Muscle layer of colon (tissue), 2 donors: ENCODE results near the gene NUP37.
"Not testable (repeated sequence)": the region's sequence is repeated elsewhere in the genome, so short reads cannot be mapped to it uniquely, and the experiment has no call there.

Experiments
- H3K27ac ChIP-seq: one replicate; pipeline ENCODE4 v1.7.0; 2013; ENCODE audit warnings: low read depth, mild to moderate bottlenecking, low read length, moderate library complexity
- H3K27me3 ChIP-seq, 2 donors: one replicate each; pipeline ENCODE4 v1.7.0; 2013; ENCODE audit warnings: low read length in 2 of 2, mild to moderate bottlenecking in 2 of 2; ENCODE audit not compliant: insufficient read depth in 2 of 2, control insufficient read depth in 1 of 2
- H3K36me3 ChIP-seq: one replicate; pipeline ENCODE4 v1.7.0; 2013; ENCODE audit warnings: mild to moderate bottlenecking, low read length; ENCODE audit not compliant: insufficient read depth
- H3K4me1 ChIP-seq: one replicate; pipeline ENCODE4 v1.7.0; 2013; ENCODE audit warnings: mild to moderate bottlenecking, low read length; ENCODE audit not compliant: insufficient read depth
- H3K4me3 ChIP-seq, 2 donors: one replicate each; pipeline ENCODE4 v1.7.0; 2013; ENCODE audit warnings: low read length in 2 of 2, low read depth in 1 of 2, mild to moderate bottlenecking in 1 of 2, moderate library complexity in 1 of 2
- H3K9ac ChIP-seq: one replicate; pipeline ENCODE4 v1.7.0; 2013; ENCODE audit warnings: low read length
- H3K9me3 ChIP-seq: one replicate; pipeline ENCODE4 v1.7.0; 2013; ENCODE audit warnings: mild to moderate bottlenecking, low read length
- donor health status: abdominal sarcoma.
- donor health status: Adenocarcinoma of cecum.

The NUP37 gene

GRCh38 chr12:102080842-102081241, 39.1 kb downstream of the NUP37 start:
- no peaks in the 10 kb centered on the region for H3K4me1 ChIP-seq
- H3K9me3 ChIP-seq, result no peaks in the 10 kb centered on the region
- no peak overlapping the region for H3K27ac ChIP-seq
- no peak overlapping the region for H3K4me3 ChIP-seq
- H3K27me3 ChIP-seq, result no peaks in the 10 kb centered on the region
- peaks cover 19% of the 10 kb centered on the region for H3K36me3 ChIP-seq
- no peak overlapping the region for H3K9ac ChIP-seq

GRCh38 chr12:102072092-102072491, 47.8 kb downstream of the NUP37 start:
- H3K36me3 ChIP-seq, H3K9ac ChIP-seq, H3K4me3 ChIP-seq, H3K27ac ChIP-seq, H3K27me3 ChIP-seq, H3K9me3 ChIP-seq, H3K4me1 ChIP-seq: not testable (repeated sequence)

GRCh38 chr12:102069707-102070106, 50.2 kb downstream of the NUP37 start:
- Histone ChIP-seq H3K9ac (no peak overlapping the region), H3K9me3 (no peaks in the 10 kb centered on the region), H3K4me3 (no peak overlapping the region), H3K27ac (no peak overlapping the region), H3K4me1 (no peaks in the 10 kb centered on the region), H3K27me3 (no peaks in the 10 kb centered on the region), H3K36me3 (no peaks in the 10 kb centered on the region)

- Histone ChIP-seq H3K4me3 (no peak overlapping the region), H3K36me3 (no peaks in the 10 kb centered on the region), H3K27me3 (no peaks in the 10 kb centered on the region), H3K27ac (no peak overlapping the region), H3K9ac (no peak overlapping the region), H3K9me3 (no peaks in the 10 kb centered on the region), H3K4me1 (no peaks in the 10 kb centered on the region)
These were observed 52.2 kb downstream of the NUP37 start for GRCh38 chr12:102067574-102068258.

- no peak overlapping the region for H3K4me3 ChIP-seq
- no peaks in the 10 kb centered on the region for H3K27me3 ChIP-seq
- no peaks in the 10 kb centered on the region for H3K36me3 ChIP-seq
- no peak overlapping the region for H3K27ac ChIP-seq
- H3K9me3 ChIP-seq, result no peaks in the 10 kb centered on the region
- H3K4me1 ChIP-seq, result no peaks in the 10 kb centered on the region
- H3K9ac ChIP-seq, result no peak overlapping the region
These were observed 55.4 kb downstream of the NUP37 start for GRCh38 chr12:102064476-102064875.

GRCh38 chr12:102063069-102063468, 56.8 kb downstream of the NUP37 start:
- Histone ChIP-seq H3K9ac (no peak overlapping the region), H3K36me3 (no peaks in the 10 kb centered on the region), H3K4me3 (no peak overlapping the region), H3K4me1 (no peaks in the 10 kb centered on the region), H3K9me3 (no peaks in the 10 kb centered on the region), H3K27me3 (no peaks in the 10 kb centered on the region), H3K27ac (no peak overlapping the region)

- Histone ChIP-seq H3K4me1 (no peaks in the 10 kb centered on the region), H3K27ac (no peak overlapping the region), H3K4me3 (peak overlapping the region; percentile 75 to 83), H3K9me3 (no peaks in the 10 kb centered on the region), H3K36me3 (no peaks in the 10 kb centered on the region), H3K9ac (no peak overlapping the region), H3K27me3 (no peaks in the 10 kb centered on the region)
These were observed 57.5 kb downstream of the NUP37 start for GRCh38 chr12:102062419-102062806.

GRCh38 chr12:102061560-102062418, 58.1 kb downstream of the NUP37 start, which contains the start of gene WASHC3:
WASHC3 (minus strand) TSS chr12:102061991; CDS start chr12:102061962, 29 bp downstream.
- Histone ChIP-seq H3K27ac (peak within 1 kb of the TSS; percentile 93), H3K4me3 (peak within 1 kb of the TSS; percentile 75 to 83), H3K27me3 (no peaks in the 10 kb centered on the region), H3K9ac (peak within 1 kb of the TSS; percentile 67), H3K36me3 (peaks cover 5% of the 10 kb centered on the region), H3K9me3 (no peaks in the 10 kb centered on the region), H3K4me1 (no peaks in the 10 kb centered on the region)

- Histone ChIP-seq H3K9me3 (no peaks in the 10 kb centered on the region), H3K4me1 (no peaks in the 10 kb centered on the region), H3K27me3 (no peaks in the 10 kb centered on the region), H3K36me3 (peaks cover 5% of the 10 kb centered on the region), H3K27ac (peak overlapping the region; percentile 93), H3K9ac (peak overlapping the region; percentile 67), H3K4me3 (peak overlapping the region; percentile 75 to 83)
These were observed 58.8 kb downstream of the NUP37 start for GRCh38 chr12:102061096-102061559.

- no peak overlapping the region for H3K4me3 ChIP-seq
- H3K4me1 ChIP-seq, result no peaks in the 10 kb centered on the region
- H3K36me3 ChIP-seq, result peaks cover 10% of the 10 kb centered on the region
- H3K27me3 ChIP-seq, result no peaks in the 10 kb centered on the region
- no peak overlapping the region for H3K9ac ChIP-seq
- no peaks in the 10 kb centered on the region for H3K9me3 ChIP-seq
- no peak overlapping the region for H3K27ac ChIP-seq
These were observed 60.6 kb downstream of the NUP37 start for GRCh38 chr12:102059343-102059742.

GRCh38 chr12:102054345-102054744, 65.6 kb downstream of the NUP37 start:
- Histone ChIP-seq H3K27ac (no peak overlapping the region), H3K4me3 (no peak overlapping the region), H3K27me3 (no peaks in the 10 kb centered on the region), H3K4me1 (no peaks in the 10 kb centered on the region), H3K36me3 (peaks cover 44% of the 10 kb centered on the region), H3K9me3 (no peaks in the 10 kb centered on the region), H3K9ac (no peak overlapping the region)
